Cardiac atrium fibroblast (primary cell): ENCODE measurements around the gene ANGPTL1. TPM values are rescaled to one million over a fixed set of nuclear protein-coding genes. Genes with fewer than 3 reads are reported as not detected.

ENCODE experiments used
- total RNA-seq: library from RNA; depleted of rRNA; stranded (reverse); fragments of >200 nt; gene quantifications from 2 replicates; pipeline ENCODE4 v1.2.3, GENCODE V29; 2015

The ANGPTL1 gene, protein sequence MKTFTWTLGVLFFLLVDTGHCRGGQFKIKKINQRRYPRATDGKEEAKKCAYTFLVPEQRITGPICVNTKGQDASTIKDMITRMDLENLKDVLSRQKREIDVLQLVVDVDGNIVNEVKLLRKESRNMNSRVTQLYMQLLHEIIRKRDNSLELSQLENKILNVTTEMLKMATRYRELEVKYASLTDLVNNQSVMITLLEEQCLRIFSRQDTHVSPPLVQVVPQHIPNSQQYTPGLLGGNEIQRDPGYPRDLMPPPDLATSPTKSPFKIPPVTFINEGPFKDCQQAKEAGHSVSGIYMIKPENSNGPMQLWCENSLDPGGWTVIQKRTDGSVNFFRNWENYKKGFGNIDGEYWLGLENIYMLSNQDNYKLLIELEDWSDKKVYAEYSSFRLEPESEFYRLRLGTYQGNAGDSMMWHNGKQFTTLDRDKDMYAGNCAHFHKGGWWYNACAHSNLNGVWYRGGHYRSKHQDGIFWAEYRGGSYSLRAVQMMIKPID
- 16.1 and 26.6 TPM in 2 replicates for total RNA-seq

DNA sequence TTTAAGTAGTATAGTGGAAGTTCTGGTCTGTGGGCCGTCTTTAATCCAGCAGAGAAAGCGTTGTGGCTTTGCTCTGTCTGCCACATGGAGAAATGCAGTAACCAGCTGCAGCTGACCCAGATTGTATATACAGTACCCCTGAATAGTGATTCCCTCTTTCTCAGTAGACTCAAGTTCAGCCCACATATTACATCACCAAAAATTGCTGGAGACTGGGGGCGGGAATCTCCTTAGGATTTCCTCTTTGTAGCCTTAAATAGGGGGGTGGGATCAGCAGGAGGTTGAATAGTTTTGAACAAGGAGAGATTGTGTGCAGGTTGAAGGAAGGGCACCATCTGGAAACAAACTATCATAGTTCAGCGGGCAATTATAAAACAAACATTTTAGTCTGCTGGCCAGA lies at the start of gene ANGPTL1:
Gene ANGPTL1, minus strand, starts transcription at position 134 of the 400 bp plus-strand sequence. CDS start 5,301 bp downstream, outside the sequence.

Other genes with a start within 250 kb of the ANGPTL1 start
- gene RALGPS2, start 145.8 kb downstream of the ANGPTL1 start, total RNA-seq, result 15.9 and 29.1 TPM in 2 replicates
- 22.8 and 23.1 TPM in 2 replicates for gene FAM20B, start 154.8 kb upstream of the ANGPTL1 start, total RNA-seq
- 15.0 and 107 TPM in 2 replicates for gene TOR3A, start 211.0 kb upstream of the ANGPTL1 start, total RNA-seq